Measurements from ENCODE around the gene HGD.

Gene HGD

GRCh38 chr3:120587332-120587975 is 94.6 kb downstream of the HGD start:
- DNase-seq (ENCODE audit: low read depth): no peak

Measured in non-pigmented ciliary epithelial cell (primary cell).